ENCODE results near the gene VPS37C.

The VPS37C gene

GRCh38 chr11:61152816-61153592, 8.2 kb downstream of the VPS37C start:
- Histone ChIP-seq H3K9me3 (ENCODE audit: insufficient read depth, low read depth, low read length) (no peaks in the 10 kb centered on the region), H3K27me3 (ENCODE audit: insufficient read depth, low read length) (no peaks in the 10 kb centered on the region), H3K4me1 (ENCODE audit: insufficient read depth, low read length) (peaks cover 41% of the 10 kb centered on the region), H3K36me3 (ENCODE audit: insufficient read depth, low read length) (peaks cover 4% of the 10 kb centered on the region; the same call in 1 of the 2 replicates), H3K4me3 (ENCODE audit: low read length) (no peak overlapping the region), H3K27ac (ENCODE audit: low read depth, low read length) (no peak overlapping the region), H3K9ac (ENCODE audit: low read depth, low read length) (no peak overlapping the region)
- WGBS = 77% methylated on average over 7 of the region's 9 CpGs

DNA sequence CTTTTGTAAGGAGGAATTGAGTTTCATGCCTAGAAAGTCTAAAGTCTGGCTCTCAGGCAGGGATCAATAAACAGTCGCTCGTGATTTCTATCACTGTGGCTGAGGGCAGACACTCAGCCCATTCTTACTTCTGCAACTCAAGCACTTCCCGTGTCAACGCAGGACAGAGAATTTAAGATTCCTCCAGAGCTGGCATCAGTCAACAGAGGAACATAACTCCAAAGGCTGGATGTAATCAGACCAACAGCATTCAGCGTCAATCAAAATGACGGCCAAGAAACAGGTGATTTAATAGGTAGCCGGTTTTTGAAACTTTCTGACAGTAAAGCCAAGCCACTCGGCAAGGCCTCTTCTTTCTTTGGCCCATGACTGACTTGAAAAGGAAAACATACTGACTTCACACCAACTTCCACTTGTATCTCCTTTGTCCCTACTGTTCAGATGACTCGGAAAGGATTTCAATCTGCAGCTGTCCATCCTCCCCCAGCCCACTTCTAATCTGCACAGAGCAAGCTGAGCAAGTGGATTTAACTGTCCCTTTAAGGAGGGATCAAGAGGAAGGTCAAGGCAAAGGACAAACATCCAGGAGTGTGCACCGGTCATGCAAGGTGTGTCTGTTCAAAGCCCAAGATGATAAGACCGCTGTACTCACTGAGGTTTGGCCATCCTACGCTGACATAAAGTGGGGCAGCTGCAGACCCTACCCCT, 9.5 kb downstream of the VPS37C start:
- Histone ChIP-seq H3K27me3 (ENCODE audit: insufficient read depth, low read length) (no peaks in the 10 kb centered on the region), H3K9ac (ENCODE audit: low read depth, low read length) (no peak overlapping the region), H3K4me3 (ENCODE audit: low read length) (no peak overlapping the region), H3K27ac (ENCODE audit: low read depth, low read length) (peak overlapping the region; percentile 3; the same call in 1 of the 2 replicates), H3K36me3 (ENCODE audit: insufficient read depth, low read length) (no peaks in the 10 kb centered on the region), H3K4me1 (ENCODE audit: insufficient read depth, low read length) (peaks cover 41% of the 10 kb centered on the region), H3K9me3 (ENCODE audit: insufficient read depth, low read depth, low read length) (no peaks in the 10 kb centered on the region)
- 77% methylated on average over 12 of the region's 12 CpGs for WGBS

DNA sequence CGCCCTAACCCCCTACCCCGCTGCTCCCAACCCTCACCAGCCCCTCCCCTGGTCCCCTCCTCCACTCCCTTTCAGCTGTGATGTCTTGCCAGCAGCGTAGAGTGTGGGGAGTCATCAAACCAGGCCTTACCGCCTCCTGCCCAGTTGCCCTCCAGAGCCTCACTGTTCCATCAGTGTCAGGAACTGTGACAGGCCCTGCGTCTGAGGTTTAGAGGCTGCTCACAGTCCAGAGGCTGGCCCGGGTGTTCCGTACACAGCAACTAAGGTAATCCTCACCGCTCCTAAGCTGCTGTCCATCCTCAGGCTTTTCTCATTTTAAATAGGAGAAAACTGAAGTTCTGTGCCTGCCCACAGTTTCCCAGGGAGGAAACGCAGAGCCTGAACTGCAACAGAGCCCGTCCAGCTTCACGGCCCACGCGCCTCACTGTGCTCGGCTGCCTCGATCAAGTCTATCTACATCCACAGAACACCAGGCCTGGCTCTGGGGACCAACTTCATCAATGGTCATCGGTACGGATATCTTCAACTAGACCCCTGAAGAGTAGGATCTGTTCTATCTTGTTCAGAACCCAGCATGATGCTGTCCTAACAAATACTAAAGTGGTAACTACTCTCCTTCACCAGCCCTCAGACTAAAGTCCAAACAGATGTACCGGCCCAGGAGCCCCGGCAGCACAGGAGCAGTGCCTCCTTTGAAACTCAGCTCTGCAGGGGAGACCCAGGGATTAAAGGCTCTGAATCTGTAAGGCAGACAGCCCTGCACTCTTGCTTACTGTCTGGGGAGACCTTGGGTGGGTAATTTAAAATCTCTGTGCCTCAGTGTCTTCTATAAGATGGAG, 10.3 kb downstream of the VPS37C start:
- Histone ChIP-seq H3K4me3 (ENCODE audit: low read length) (no peak overlapping the region), H3K9me3 (ENCODE audit: insufficient read depth, low read depth, low read length) (no peaks in the 10 kb centered on the region), H3K9ac (ENCODE audit: low read depth, low read length) (no peak overlapping the region), H3K36me3 (ENCODE audit: insufficient read depth, low read length) (no peaks in the 10 kb centered on the region), H3K4me1 (ENCODE audit: insufficient read depth, low read length) (peaks cover 41% of the 10 kb centered on the region), H3K27me3 (ENCODE audit: insufficient read depth, low read length) (no peaks in the 10 kb centered on the region), H3K27ac (ENCODE audit: low read depth, low read length) (peak overlapping the region; percentile 3; the same call in 1 of the 2 replicates)
- 75% methylated on average over 19 of the region's 19 CpGs for WGBS

GRCh38 chr11:61149624-61150615, 11.3 kb downstream of the VPS37C start:
- Histone ChIP-seq H3K27me3 (ENCODE audit: insufficient read depth, low read length) (no peaks in the 10 kb centered on the region), H3K27ac (ENCODE audit: low read depth, low read length) (no peak overlapping the region; the same call in 1 of the 2 replicates), H3K4me1 (ENCODE audit: insufficient read depth, low read length) (peaks cover 41% of the 10 kb centered on the region), H3K36me3 (ENCODE audit: insufficient read depth, low read length) (no peaks in the 10 kb centered on the region), H3K9ac (ENCODE audit: low read depth, low read length) (no peak overlapping the region), H3K9me3 (ENCODE audit: insufficient read depth, low read depth, low read length) (no peaks in the 10 kb centered on the region), H3K4me3 (ENCODE audit: low read length) (no peak overlapping the region)
- 58% methylated on average over 13 of the region's 13 CpGs for WGBS

GRCh38 chr11:61147791-61148620, 13.2 kb downstream of the VPS37C start:
- Histone ChIP-seq H3K9me3 (ENCODE audit: insufficient read depth, low read depth, low read length) (no peaks in the 10 kb centered on the region), H3K9ac (ENCODE audit: low read depth, low read length) (no peak overlapping the region)
- 81% methylated on average over 11 of the region's 11 CpGs for WGBS

GRCh38 chr11:61147271-61147670, 14.0 kb downstream of the VPS37C start:
- WGBS = 92% methylated on average over 10 of the region's 10 CpGs

More at GRCh38 chr11:61147791-61148620, 13.2 kb downstream of the VPS37C start:
- no peaks in the 10 kb centered on the region for H3K36me3 ChIP-seq (ENCODE audit: insufficient read depth, low read length)
- no peak overlapping the region for H3K4me3 ChIP-seq (ENCODE audit: low read length)
- no peak overlapping the region for H3K27ac ChIP-seq (ENCODE audit: low read depth, low read length)
- H3K4me1 ChIP-seq (ENCODE audit: insufficient read depth, low read length) = peaks cover 30% of the 10 kb centered on the region
- no peaks in the 10 kb centered on the region for H3K27me3 ChIP-seq (ENCODE audit: insufficient read depth, low read length)

DNA sequence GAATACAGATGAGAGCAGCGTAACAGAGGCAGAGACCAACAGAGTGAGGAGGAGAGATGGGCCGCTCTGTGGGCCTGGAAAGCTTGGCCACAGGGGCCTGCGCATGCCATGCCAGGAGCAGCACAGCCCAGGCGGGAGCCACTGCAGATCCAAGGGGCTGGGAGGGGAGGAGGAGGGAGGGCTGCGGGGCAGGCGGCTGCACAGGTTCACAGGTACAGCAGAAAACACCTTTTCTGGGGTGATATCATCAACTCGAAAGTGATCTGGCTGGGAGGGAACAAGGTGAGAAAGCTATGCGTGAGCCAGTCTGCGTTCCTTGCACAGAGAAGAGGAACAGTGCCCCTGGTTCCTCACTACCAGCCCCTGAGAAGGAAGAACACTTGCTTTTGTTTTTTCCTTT, 14.8 kb downstream of the VPS37C start:
- H3K36me3 ChIP-seq (ENCODE audit: insufficient read depth, low read length) = no peaks in the 10 kb centered on the region

More at GRCh38 chr11:61147271-61147670, 14.0 kb downstream of the VPS37C start:
- Histone ChIP-seq H3K9ac (ENCODE audit: low read depth, low read length) (no peak overlapping the region), H3K4me1 (ENCODE audit: insufficient read depth, low read length) (peaks cover 26% of the 10 kb centered on the region), H3K27me3 (ENCODE audit: insufficient read depth, low read length) (no peaks in the 10 kb centered on the region), H3K9me3 (ENCODE audit: insufficient read depth, low read depth, low read length) (no peaks in the 10 kb centered on the region), H3K4me3 (ENCODE audit: low read length) (no peak overlapping the region), H3K36me3 (ENCODE audit: insufficient read depth, low read length) (no peaks in the 10 kb centered on the region), H3K27ac (ENCODE audit: low read depth, low read length) (no peak overlapping the region)

GRCh38 chr11:61145228-61146005, 15.8 kb downstream of the VPS37C start:
- peaks cover 12% of the 10 kb centered on the region for H3K4me1 ChIP-seq (ENCODE audit: insufficient read depth, low read length)
- H3K4me3 ChIP-seq (ENCODE audit: low read length) = no peak overlapping the region
- H3K27me3 ChIP-seq (ENCODE audit: insufficient read depth, low read length) = no peaks in the 10 kb centered on the region
- no peaks in the 10 kb centered on the region for H3K9me3 ChIP-seq (ENCODE audit: insufficient read depth, low read depth, low read length)
- 87% methylated on average over 17 of the region's 17 CpGs for WGBS
- H3K9ac ChIP-seq (ENCODE audit: low read depth, low read length) = no peak overlapping the region
- no peak overlapping the region for H3K27ac ChIP-seq (ENCODE audit: low read depth, low read length)
- H3K36me3 ChIP-seq (ENCODE audit: insufficient read depth, low read length) = no peaks in the 10 kb centered on the region

More for the DNA sequence above, 14.8 kb downstream of the VPS37C start:
- no peaks in the 10 kb centered on the region for H3K9me3 ChIP-seq (ENCODE audit: insufficient read depth, low read depth, low read length)
- 88% methylated on average over 9 of the region's 9 CpGs for WGBS
- H3K27me3 ChIP-seq (ENCODE audit: insufficient read depth, low read length) = no peaks in the 10 kb centered on the region
- H3K4me1 ChIP-seq (ENCODE audit: insufficient read depth, low read length) = peaks cover 22% of the 10 kb centered on the region
- no peak overlapping the region for H3K9ac ChIP-seq (ENCODE audit: low read depth, low read length)
- H3K4me3 ChIP-seq (ENCODE audit: low read length) = no peak overlapping the region
- H3K27ac ChIP-seq (ENCODE audit: low read depth, low read length) = no peak overlapping the region

DNA sequence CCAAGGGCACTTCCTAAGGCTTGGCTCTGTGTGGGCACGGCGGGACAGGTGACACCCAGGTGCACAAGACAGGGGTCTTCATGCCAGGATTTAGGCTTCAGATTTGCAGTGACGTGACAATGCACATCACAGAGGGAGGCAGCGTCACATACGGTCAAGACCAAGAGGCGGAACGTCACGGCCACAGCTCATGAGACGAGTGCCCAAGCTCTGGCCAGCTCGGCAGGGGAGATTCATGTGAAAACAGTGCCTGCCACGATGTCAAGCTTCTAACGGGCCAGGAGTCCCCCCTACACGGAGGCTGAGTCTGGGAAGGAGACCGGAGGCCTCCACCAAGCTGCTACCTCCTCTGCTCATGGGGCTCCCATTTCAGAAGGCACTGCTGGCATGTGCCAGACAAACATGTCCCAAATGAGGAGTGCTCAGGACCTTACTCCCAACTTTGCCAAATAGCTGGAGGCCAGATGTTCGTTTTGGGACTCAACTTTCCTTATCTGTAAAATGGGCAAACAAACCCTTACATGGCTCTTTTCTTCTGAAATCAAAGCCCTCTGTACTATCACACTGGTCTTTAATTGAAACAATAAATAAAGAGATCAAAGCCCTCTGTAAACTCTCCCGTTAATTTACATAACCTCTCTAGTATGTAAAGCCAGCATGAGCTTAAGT, 16.6 kb downstream of the VPS37C start:
- Histone ChIP-seq H3K27ac (ENCODE audit: low read depth, low read length) (no peak overlapping the region), H3K36me3 (ENCODE audit: insufficient read depth, low read length) (no peaks in the 10 kb centered on the region), H3K9me3 (ENCODE audit: insufficient read depth, low read depth, low read length) (no peaks in the 10 kb centered on the region), H3K27me3 (ENCODE audit: insufficient read depth, low read length) (no peaks in the 10 kb centered on the region), H3K4me3 (ENCODE audit: low read length) (no peak overlapping the region), H3K4me1 (ENCODE audit: insufficient read depth, low read length) (peaks cover 4% of the 10 kb centered on the region), H3K9ac (ENCODE audit: low read depth, low read length) (no peak overlapping the region)
- 92% methylated on average over 16 of the region's 16 CpGs for WGBS

All from HUES64 (cell line).